Peyer's patch (tissue), 4 donors: ENCODE data around the gene SERPINF2. TPM values are rescaled to one million over a fixed set of nuclear protein-coding genes. Genes with fewer than 3 reads are reported as not detected.

Experiments
- DNase-seq, 3 donors: peaks; one replicate each; pipeline ENCODE4 v3.0.0-alpha.2; 2017 to 2019
- H3K27ac ChIP-seq, 4 donors: fragments of 200-600 bp; sonication (generic); one replicate each; pipeline ENCODE4 v1.5.1; 2016 to 2019
- H3K27me3 ChIP-seq, 2 donors: fragments of 200-600 bp; sonication (generic); one replicate each; pipeline ENCODE4 v1.5.1; 2019
- H3K36me3 ChIP-seq, 3 donors: fragments of 200-600 bp; sonication (generic); one replicate each; pipeline ENCODE4 v1.5.1; 2016 to 2019
- H3K4me1 ChIP-seq, 4 donors: fragments of 200-600 bp; sonication (generic); one replicate each; pipeline ENCODE4 v1.5.1; 2016 to 2019
- H3K4me3 ChIP-seq, 4 donors: fragments of 200-600 bp; sonication (generic); 1 replicate in 3 of 4; 2 replicates in 1 of 4; pipeline ENCODE4 v1.5.1; 2016 to 2019; ENCODE audit warnings: mild to moderate bottlenecking in 1 of 4
- H3K9me3 ChIP-seq, 4 donors: fragments of 200-600 bp; sonication (generic); one replicate each; pipeline ENCODE4 v1.5.1; 2016 to 2019; ENCODE audit warnings: mild to moderate bottlenecking in 1 of 4
- CTCF ChIP-seq, 6 experiments: fragments of 450-650 bp in 4 of 6; fragments of 200-600 bp in 2 of 6; sonication (generic) in 1 of 6; IDR thresholded peaks; one replicate each; pipeline ENCODE4 v1.5.1; 2017 to 2019; ENCODE audit warnings: antibody characterized with exemption in 6 of 6, mild to moderate bottlenecking in 3 of 6, moderate library complexity in 1 of 6
- POLR2A ChIP-seq, 2 donors: fragments of 450-650 bp; IDR thresholded peaks; one replicate each; pipeline ENCODE4 v1.5.1; 2017; ENCODE audit warnings: antibody characterized with exemption in 2 of 2, mild to moderate bottlenecking in 2 of 2, moderate library complexity in 2 of 2
- total RNA-seq, 4 donors: library from RNA; depleted of rRNA; stranded (reverse); fragments of >200 nt; gene quantifications; one replicate each; pipeline ENCODE4 v1.1.0, GENCODE V29; 2016

The SERPINF2 gene
- total RNA-seq, 4 donors from 2014 or later = 4.0 to 9.6 (median 5.6) TPM

- no peak for DNase-seq
- H3K27ac ChIP-seq = peak overlapping the region; percentile 86 to 95 (median 90)
- peaks cover 0 to 36% (median 0%) of the 10 kb centered on the region in 3 donors for H3K36me3 ChIP-seq
Observed at GRCh38 chr17:1724869-1725641, 17.6 kb upstream of the SERPINF2 start.

GRCh38 chr17:1725642-1726511 is 16.8 kb upstream of the SERPINF2 start:
- no peak for TF ChIP-seq CTCF (IDR thresholded peaks at IDR 0.05)
- TF ChIP-seq POLR2A (IDR thresholded peaks at IDR 0.05) = no peak
- H3K9me3 ChIP-seq = no peaks in the 10 kb centered on the region
- no peak for DNase-seq
- H3K27me3 ChIP-seq = no peaks in the 10 kb centered on the region
- peaks cover 0 to 36% (median 0%) of the 10 kb centered on the region in 3 donors for H3K36me3 ChIP-seq
- peak overlapping the region; percentile 65 to 94 (median 88) for H3K4me3 ChIP-seq
- peak overlapping the region in 2 of 4 donors; percentile 86 to 95 for H3K27ac ChIP-seq
- peaks cover 4 to 39% (median 27%) of the 10 kb centered on the region in 4 donors for H3K4me1 ChIP-seq

More at GRCh38 chr17:1724869-1725641, 17.6 kb upstream of the SERPINF2 start:
- peaks cover 4 to 38% (median 30%) of the 10 kb centered on the region in 4 donors for H3K4me1 ChIP-seq
- no peaks in the 10 kb centered on the region for H3K27me3 ChIP-seq
- TF ChIP-seq CTCF (IDR thresholded peaks at IDR 0.05) = peak in 3 of 6 experiments; percentile 14 to 38 (median 31)
- no peak for TF ChIP-seq POLR2A (IDR thresholded peaks at IDR 0.05)
- H3K4me3 ChIP-seq = peak overlapping the region; percentile 65 to 94 (median 88)
- H3K9me3 ChIP-seq = no peaks in the 10 kb centered on the region

GRCh38 chr17:1726626-1727257 is 15.9 kb upstream of the SERPINF2 start:
- DNase-seq = no peak
- no peaks in the 10 kb centered on the region for H3K27me3 ChIP-seq
- H3K4me3 ChIP-seq = no peak overlapping the region
- H3K4me1 ChIP-seq = peaks cover 4 to 40% (median 26%) of the 10 kb centered on the region in 4 donors
- TF ChIP-seq CTCF (IDR thresholded peaks at IDR 0.05) (no peak), POLR2A (IDR thresholded peaks at IDR 0.05) (no peak)
- H3K36me3 ChIP-seq = peaks cover 0 to 44% (median 0%) of the 10 kb centered on the region in 3 donors
- no peak overlapping the region for H3K27ac ChIP-seq
- H3K9me3 ChIP-seq = no peaks in the 10 kb centered on the region

GRCh38 chr17:1727258-1727789 is 15.3 kb upstream of the SERPINF2 start:
- H3K4me1 ChIP-seq = peaks cover 4 to 40% (median 26%) of the 10 kb centered on the region in 4 donors
- H3K27me3 ChIP-seq = no peaks in the 10 kb centered on the region
- TF ChIP-seq POLR2A (IDR thresholded peaks at IDR 0.05) = no peak
- TF ChIP-seq CTCF (IDR thresholded peaks at IDR 0.05) = no peak
- H3K4me3 ChIP-seq = no peak overlapping the region
- peaks cover 0 to 48% (median 0%) of the 10 kb centered on the region in 3 donors for H3K36me3 ChIP-seq
- DNase-seq = no peak
- no peak overlapping the region for H3K27ac ChIP-seq
- H3K9me3 ChIP-seq = no peaks in the 10 kb centered on the region
